ENCODE results near the gene PROM1.

Gene PROM1

DNA sequence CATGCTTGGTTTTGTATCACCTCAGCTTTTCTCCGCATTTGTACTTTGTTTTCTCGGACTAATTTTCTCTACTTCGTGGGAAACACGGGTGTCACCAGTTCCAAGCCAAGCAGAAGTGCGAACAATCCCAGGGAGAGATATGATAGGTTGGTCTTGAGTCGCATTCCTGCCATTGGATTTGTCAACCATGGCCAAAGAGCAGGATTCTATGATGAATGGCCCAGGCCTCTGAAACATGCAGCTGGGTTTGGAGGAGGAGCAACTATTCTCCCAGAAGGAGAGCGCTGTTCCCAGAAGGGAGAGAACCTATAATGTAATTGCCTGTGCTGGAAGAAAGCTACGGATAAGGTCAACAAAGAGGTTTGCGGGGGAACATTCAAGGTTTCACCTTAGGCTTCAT lies 135.0 kb downstream of the PROM1 start (continued):
- TF ChIP-seq, protein P1, sequence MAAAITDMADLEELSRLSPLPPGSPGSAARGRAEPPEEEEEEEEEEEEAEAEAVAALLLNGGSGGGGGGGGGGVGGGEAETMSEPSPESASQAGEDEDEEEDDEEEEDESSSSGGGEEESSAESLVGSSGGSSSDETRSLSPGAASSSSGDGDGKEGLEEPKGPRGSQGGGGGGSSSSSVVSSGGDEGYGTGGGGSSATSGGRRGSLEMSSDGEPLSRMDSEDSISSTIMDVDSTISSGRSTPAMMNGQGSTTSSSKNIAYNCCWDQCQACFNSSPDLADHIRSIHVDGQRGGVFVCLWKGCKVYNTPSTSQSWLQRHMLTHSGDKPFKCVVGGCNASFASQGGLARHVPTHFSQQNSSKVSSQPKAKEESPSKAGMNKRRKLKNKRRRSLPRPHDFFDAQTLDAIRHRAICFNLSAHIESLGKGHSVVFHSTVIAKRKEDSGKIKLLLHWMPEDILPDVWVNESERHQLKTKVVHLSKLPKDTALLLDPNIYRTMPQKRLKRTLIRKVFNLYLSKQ (tag by site-specific recombination; IDR thresholded peaks at IDR 0.05; ENCODE audit: borderline replicate concordance), result no peak
- TF ChIP-seq ZFHX2 (tag by site-specific recombination; conservative IDR thresholded peaks at IDR 0.05), result no peak

DNA sequence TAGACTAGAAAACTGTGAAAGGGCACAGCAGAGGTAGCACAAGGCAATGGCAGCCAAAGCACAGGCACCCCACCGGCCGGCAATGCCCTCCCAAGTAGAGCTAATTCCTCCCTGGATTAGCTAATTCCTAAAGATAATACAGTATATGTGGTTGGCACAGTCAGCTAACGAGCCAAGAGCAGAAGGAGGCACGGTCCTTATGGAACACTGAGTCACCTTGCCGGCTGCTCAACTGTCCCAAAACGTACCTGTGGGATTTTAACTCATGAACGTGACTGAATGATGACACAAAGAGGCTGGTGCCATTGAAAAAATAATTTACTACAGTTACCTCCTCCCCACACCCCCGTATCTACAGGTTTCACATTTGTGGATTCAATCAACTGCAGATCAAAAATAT lies 136.1 kb downstream of the PROM1 start:
- TF ChIP-seq, protein P2, sequence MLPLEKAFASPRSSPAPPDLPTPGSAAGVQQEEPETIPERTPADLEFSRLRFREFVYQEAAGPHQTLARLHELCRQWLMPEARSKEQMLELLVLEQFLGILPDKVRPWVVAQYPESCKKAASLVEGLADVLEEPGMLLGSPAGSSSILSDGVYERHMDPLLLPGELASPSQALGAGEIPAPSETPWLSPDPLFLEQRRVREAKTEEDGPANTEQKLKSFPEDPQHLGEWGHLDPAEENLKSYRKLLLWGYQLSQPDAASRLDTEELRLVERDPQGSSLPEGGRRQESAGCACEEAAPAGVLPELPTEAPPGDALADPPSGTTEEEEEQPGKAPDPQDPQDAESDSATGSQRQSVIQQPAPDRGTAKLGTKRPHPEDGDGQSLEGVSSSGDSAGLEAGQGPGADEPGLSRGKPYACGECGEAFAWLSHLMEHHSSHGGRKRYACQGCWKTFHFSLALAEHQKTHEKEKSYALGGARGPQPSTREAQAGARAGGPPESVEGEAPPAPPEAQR (tag by site-specific recombination; IDR thresholded peaks at IDR 0.05), result no peak
- TF ChIP-seq, protein P3, sequence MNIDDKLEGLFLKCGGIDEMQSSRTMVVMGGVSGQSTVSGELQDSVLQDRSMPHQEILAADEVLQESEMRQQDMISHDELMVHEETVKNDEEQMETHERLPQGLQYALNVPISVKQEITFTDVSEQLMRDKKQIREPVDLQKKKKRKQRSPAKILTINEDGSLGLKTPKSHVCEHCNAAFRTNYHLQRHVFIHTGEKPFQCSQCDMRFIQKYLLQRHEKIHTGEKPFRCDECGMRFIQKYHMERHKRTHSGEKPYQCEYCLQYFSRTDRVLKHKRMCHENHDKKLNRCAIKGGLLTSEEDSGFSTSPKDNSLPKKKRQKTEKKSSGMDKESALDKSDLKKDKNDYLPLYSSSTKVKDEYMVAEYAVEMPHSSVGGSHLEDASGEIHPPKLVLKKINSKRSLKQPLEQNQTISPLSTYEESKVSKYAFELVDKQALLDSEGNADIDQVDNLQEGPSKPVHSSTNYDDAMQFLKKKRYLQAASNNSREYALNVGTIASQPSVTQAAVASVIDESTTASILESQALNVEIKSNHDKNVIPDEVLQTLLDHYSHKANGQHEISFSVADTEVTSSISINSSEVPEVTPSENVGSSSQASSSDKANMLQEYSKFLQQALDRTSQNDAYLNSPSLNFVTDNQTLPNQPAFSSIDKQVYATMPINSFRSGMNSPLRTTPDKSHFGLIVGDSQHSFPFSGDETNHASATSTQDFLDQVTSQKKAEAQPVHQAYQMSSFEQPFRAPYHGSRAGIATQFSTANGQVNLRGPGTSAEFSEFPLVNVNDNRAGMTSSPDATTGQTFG (tag by site-specific recombination; IDR thresholded peaks at IDR 0.05; ENCODE audit: borderline replicate concordance), result no peak
- TF ChIP-seq ZNF112 (tag by site-specific recombination; IDR thresholded peaks at IDR 0.05) (no peak), TCF7L2 (IDR thresholded peaks at IDR 0.05; ENCODE audit: borderline replicate concordance, low read depth, low read length) (no peak), ZNF324 (tag by site-specific recombination; IDR thresholded peaks at IDR 0.05) (no peak)
- H3K4me1 ChIP-seq (ENCODE audit: control insufficient read depth, insufficient read depth, low read length), result no peaks in the 10 kb centered on the region
- no peaks in the 10 kb centered on the region for H3K9me3 ChIP-seq (ENCODE audit: control insufficient read depth, insufficient read depth, low read depth, low read length)
- no peak overlapping the region for H3K27ac ChIP-seq (ENCODE audit: extremely low read depth, low read depth, low read length)
- no peaks in the 10 kb centered on the region for H3K36me3 ChIP-seq (ENCODE audit: control insufficient read depth in 2 of 2, insufficient read depth in 1 of 2, low read length in 2 of 2)
- ChIA-PET CTCF (interaction anchor here (1.0 kb wide), 1 partner anchor 65 kb away, joined by 3 read pairs; no protein-coding TSS in a partner anchor), POLR2A (no interaction called here)
- H3K4me3 ChIP-seq (ENCODE audit: low read depth, low read length), result no peak overlapping the region

DNA sequence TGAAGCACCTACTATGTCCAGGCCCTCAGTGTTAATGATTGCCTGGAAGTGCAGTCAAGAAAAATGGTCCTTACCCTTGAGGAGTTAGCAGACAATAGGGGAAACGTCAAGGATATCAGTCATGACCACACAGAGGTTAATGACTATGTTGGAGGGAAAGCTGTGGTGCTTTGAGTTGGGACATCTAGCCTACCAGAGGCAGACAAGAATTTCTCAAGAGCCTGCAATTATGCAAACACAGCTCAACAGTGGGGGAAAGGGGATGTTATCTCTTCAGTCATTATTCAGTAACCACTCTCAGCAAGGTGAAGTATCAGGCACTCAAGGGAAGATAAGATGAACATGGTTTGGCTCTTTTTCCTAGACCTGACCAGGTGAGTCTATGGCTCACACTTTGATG lies 138.3 kb downstream of the PROM1 start:
- no peaks in the 10 kb centered on the region for H3K36me3 ChIP-seq (ENCODE audit: control insufficient read depth in 2 of 2, insufficient read depth in 1 of 2, low read length in 2 of 2)
- CTCF ChIA-PET, result interaction anchor here (0.6 kb wide), 1 partner anchor 41 kb away, joined by 3 read pairs; no protein-coding TSS in a partner anchor
- H3K4me1 ChIP-seq (ENCODE audit: control insufficient read depth, insufficient read depth, low read length), result no peaks in the 10 kb centered on the region
- POLR2A ChIA-PET, result no interaction called here
- no peaks in the 10 kb centered on the region for H3K9me3 ChIP-seq (ENCODE audit: control insufficient read depth, insufficient read depth, low read depth, low read length)
- TF ChIP-seq ZEB2 (tag by site-specific recombination; IDR thresholded peaks at IDR 0.05) (no peak), REPIN1 (tag by site-specific recombination; IDR thresholded peaks at IDR 0.05; ENCODE audit: low read depth) (no peak), ZNF549 (tag by site-specific recombination; IDR thresholded peaks at IDR 0.05) (no peak), ZSCAN16 (tag by site-specific recombination; IDR thresholded peaks at IDR 0.05) (no peak), ZNF132 (tag by site-specific recombination; IDR thresholded peaks at IDR 0.05; ENCODE audit: borderline replicate concordance) (no peak), ZNF830 (tag by site-specific recombination; IDR thresholded peaks at IDR 0.05; ENCODE audit: low read depth) (no peak), ZNF169 (tag by site-specific recombination; IDR thresholded peaks at IDR 0.05) (no peak), ZNF629 (tag by site-specific recombination; IDR thresholded peaks at IDR 0.05) (no peak)
- TF ChIP-seq, protein P4, sequence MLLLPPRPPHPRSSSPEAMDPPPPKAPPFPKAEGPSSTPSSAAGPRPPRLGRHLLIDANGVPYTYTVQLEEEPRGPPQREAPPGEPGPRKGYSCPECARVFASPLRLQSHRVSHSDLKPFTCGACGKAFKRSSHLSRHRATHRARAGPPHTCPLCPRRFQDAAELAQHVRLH (tag by site-specific recombination; IDR thresholded peaks at IDR 0.05), result no peak
- H3K4me3 ChIP-seq (ENCODE audit: low read depth, low read length), result no peak overlapping the region
- no peak overlapping the region for H3K27ac ChIP-seq (ENCODE audit: extremely low read depth, low read depth, low read length)
